ENCODE data around the gene LAMA2.

The LAMA2 gene

GRCh38 chr6:129094147-129094546 is 211.2 kb downstream of the LAMA2 start:
- Histone ChIP-seq H3K36me3 (ENCODE audit: insufficient read depth, low read length) (no peaks in the 10 kb centered on the region), H3K9ac (ENCODE audit: low read length) (no peak overlapping the region), H3K9me2 (ENCODE audit: low read depth, low read length) (no peaks in the 10 kb centered on the region), H3K79me2 (ENCODE audit: insufficient read depth, low read length) (no peaks in the 10 kb centered on the region), H3K27ac (ENCODE audit: low read depth, low read length, poor library complexity, severe bottlenecking) (no peak overlapping the region), H3K9me3 (ENCODE audit: low read length) (no peaks in the 10 kb centered on the region), H3K4me3 (ENCODE audit: low read depth, low read length, poor library complexity, severe bottlenecking) (no peak overlapping the region), H3F3A (ENCODE audit: insufficient read depth, low read length) (no peaks in the 10 kb centered on the region), H4K20me1 (ENCODE audit: insufficient read depth, low read length) (no peaks in the 10 kb centered on the region), H3K4me2 (ENCODE audit: low read length) (no peak overlapping the region), H3K27me3 (ENCODE audit: insufficient read depth, low read length) (no peaks in the 10 kb centered on the region), H3K4me1 (ENCODE audit: insufficient read depth, low read length, severe bottlenecking) (no peaks in the 10 kb centered on the region), H2AFZ (ENCODE audit: low read length) (no peak overlapping the region)
- no peak for TF ChIP-seq CTCF (IDR thresholded peaks at IDR 0.05; ENCODE audit: low read length)
- TF ChIP-seq EZH2 (IDR thresholded peaks at IDR 0.05; ENCODE audit: borderline replicate concordance, low read length), result no peak

DNA sequence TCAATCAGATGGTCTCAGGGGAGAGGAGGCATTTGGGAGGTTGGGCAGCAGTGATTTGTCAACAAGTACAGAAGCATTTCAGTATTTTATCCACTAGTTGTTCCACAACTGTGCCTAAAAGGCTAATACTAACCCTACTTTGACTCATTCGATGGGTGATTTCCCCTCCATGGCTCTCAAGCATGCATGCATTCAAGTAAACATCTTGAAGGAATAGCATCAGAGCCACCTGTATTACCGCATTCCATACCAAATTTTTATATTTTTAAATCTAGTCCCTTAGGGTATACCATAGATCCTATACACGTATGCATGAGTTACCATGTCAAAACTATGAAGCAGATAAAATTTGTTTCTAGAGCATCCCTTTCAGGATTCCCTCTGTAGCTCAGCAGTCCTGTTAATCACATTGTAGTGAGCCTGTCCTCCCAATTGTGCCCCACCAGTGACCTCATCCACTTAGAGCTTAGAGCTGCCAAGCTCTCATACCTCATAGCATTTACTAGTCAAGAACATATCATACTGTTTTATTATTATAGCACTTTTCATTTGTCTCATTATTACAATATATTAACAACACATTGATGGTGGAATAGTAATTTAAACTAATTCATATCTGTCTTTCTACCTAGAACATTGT is 213.8 kb downstream of the LAMA2 start:
- H3K9me3 ChIP-seq (ENCODE audit: low read length), result no peaks in the 10 kb centered on the region
- no peaks in the 10 kb centered on the region for H3K36me3 ChIP-seq (ENCODE audit: insufficient read depth, low read length)
- no peaks in the 10 kb centered on the region for H4K20me1 ChIP-seq (ENCODE audit: insufficient read depth, low read length)
- no peaks in the 10 kb centered on the region for H3K9me2 ChIP-seq (ENCODE audit: low read depth, low read length)
- H3F3A ChIP-seq (ENCODE audit: insufficient read depth, low read length), result no peaks in the 10 kb centered on the region
- H3K4me3 ChIP-seq (ENCODE audit: low read depth, low read length, poor library complexity, severe bottlenecking), result no peak overlapping the region
- no peaks in the 10 kb centered on the region for H3K27me3 ChIP-seq (ENCODE audit: insufficient read depth, low read length)
- no peak overlapping the region for H3K9ac ChIP-seq (ENCODE audit: low read length)
- no peak overlapping the region for H3K27ac ChIP-seq (ENCODE audit: low read depth, low read length, poor library complexity, severe bottlenecking)
- no peaks in the 10 kb centered on the region for H3K4me1 ChIP-seq (ENCODE audit: insufficient read depth, low read length, severe bottlenecking)
- H3K4me2 ChIP-seq (ENCODE audit: low read length), result no peak overlapping the region
- no peaks in the 10 kb centered on the region for H3K79me2 ChIP-seq (ENCODE audit: insufficient read depth, low read length)
- no peak overlapping the region for H2AFZ ChIP-seq (ENCODE audit: low read length)
- no peak for TF ChIP-seq CTCF (IDR thresholded peaks at IDR 0.05; ENCODE audit: low read length)
- no peak for TF ChIP-seq EZH2 (IDR thresholded peaks at IDR 0.05; ENCODE audit: borderline replicate concordance, low read length)

DNA sequence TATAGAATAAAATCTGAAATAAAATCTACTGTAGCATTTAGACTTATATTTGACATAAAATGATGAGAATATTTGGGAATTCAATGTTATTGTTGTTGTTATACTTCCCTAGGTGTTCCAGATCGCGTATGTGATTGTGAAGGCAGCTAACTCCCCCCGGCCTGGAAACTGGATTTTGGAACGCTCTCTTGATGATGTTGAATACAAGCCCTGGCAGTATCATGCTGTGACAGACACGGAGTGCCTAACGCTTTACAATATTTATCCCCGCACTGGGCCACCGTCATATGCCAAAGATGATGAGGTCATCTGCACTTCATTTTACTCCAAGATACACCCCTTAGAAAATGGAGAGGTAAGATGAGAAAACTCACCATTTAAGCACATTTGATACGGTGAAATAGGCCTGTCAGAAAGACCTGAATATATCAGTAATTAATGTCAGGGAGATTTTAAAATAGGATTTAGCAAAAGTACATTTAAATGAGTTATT is 215.2 kb downstream of the LAMA2 start:
- Histone ChIP-seq H3K9me2 (ENCODE audit: low read depth, low read length) (no peaks in the 10 kb centered on the region), H3K4me2 (ENCODE audit: low read length) (no peak overlapping the region), H3K79me2 (ENCODE audit: insufficient read depth, low read length) (no peaks in the 10 kb centered on the region), H3K9me3 (ENCODE audit: low read length) (no peaks in the 10 kb centered on the region), H2AFZ (ENCODE audit: low read length) (no peak overlapping the region), H3K27ac (ENCODE audit: low read depth, low read length, poor library complexity, severe bottlenecking) (no peak overlapping the region), H3F3A (ENCODE audit: insufficient read depth, low read length) (no peaks in the 10 kb centered on the region), H3K36me3 (ENCODE audit: insufficient read depth, low read length) (no peaks in the 10 kb centered on the region), H3K27me3 (ENCODE audit: insufficient read depth, low read length) (no peaks in the 10 kb centered on the region), H3K4me3 (ENCODE audit: low read depth, low read length, poor library complexity, severe bottlenecking) (no peak overlapping the region), H3K9ac (ENCODE audit: low read length) (no peak overlapping the region), H4K20me1 (ENCODE audit: insufficient read depth, low read length) (no peaks in the 10 kb centered on the region), H3K4me1 (ENCODE audit: insufficient read depth, low read length, severe bottlenecking) (no peaks in the 10 kb centered on the region)
- TF ChIP-seq EZH2 (IDR thresholded peaks at IDR 0.05; ENCODE audit: borderline replicate concordance, low read length) (no peak), CTCF (IDR thresholded peaks at IDR 0.05; ENCODE audit: low read length) (no peak)
